GM18526 (cell line): ENCODE results near the gene ADD3.

ENCODE experiments used
- POLR2A ChIP-seq: IDR thresholded peaks from 3 replicates; pipeline ENCODE4 v1.6.1; 2011; ENCODE audit not compliant: insufficient read length; ENCODE audit errors: extremely low read depth

ADD3 gene

GRCh38 chr10:110009736-110010475, 2.1 kb downstream of the ADD3 start:
- no peak for TF ChIP-seq POLR2A

GRCh38 chr10:110010486-110011378, 2.9 kb downstream of the ADD3 start:
- TF ChIP-seq POLR2A: no peak

- no peak for TF ChIP-seq POLR2A
These were observed 3.9 kb downstream of the ADD3 start for GRCh38 chr10:110011681-110012080.

GRCh38 chr10:110013630-110014293, 6.0 kb downstream of the ADD3 start:
- TF ChIP-seq POLR2A: no peak

GRCh38 chr10:110016039-110016438, 8.3 kb downstream of the ADD3 start:
- TF ChIP-seq POLR2A: no peak

- TF ChIP-seq POLR2A: no peak
These were observed 9.3 kb downstream of the ADD3 start for GRCh38 chr10:110017052-110017451.

GRCh38 chr10:110017907-110018306, 10.1 kb downstream of the ADD3 start:
- TF ChIP-seq POLR2A: no peak

- no peak for TF ChIP-seq POLR2A
These were observed 12.5 kb downstream of the ADD3 start for GRCh38 chr10:110020265-110020664.

GRCh38 chr10:110022716-110023504, 15.1 kb downstream of the ADD3 start:
- no peak for TF ChIP-seq POLR2A

- no peak for TF ChIP-seq POLR2A
These were observed 16.1 kb downstream of the ADD3 start for GRCh38 chr10:110023785-110024465.

GRCh38 chr10:110029450-110029849, 21.7 kb downstream of the ADD3 start:
- TF ChIP-seq POLR2A: no peak

- no peak for TF ChIP-seq POLR2A
These were observed 25.3 kb downstream of the ADD3 start for GRCh38 chr10:110032801-110033700.

- no peak for TF ChIP-seq POLR2A
These were observed 26.0 kb downstream of the ADD3 start for GRCh38 chr10:110033701-110034235.
